Osteoblast (primary cell): Measurements from ENCODE around the gene DMWD. TPM values are rescaled to one million over a fixed set of nuclear protein-coding genes. Genes with fewer than 3 reads are reported as not detected.

Experiments used
- DNase-seq: peaks from one replicate; pipeline ENCODE4 v3.0.0; 2011; ENCODE audit warnings: low spot score, mixed read lengths; ENCODE audit not compliant: insufficient read length; ENCODE audit errors: missing footprints
- H2AFZ ChIP-seq: 2 replicates; pipeline ENCODE4 v1.6.0; 2011; ENCODE audit warnings: mild to moderate bottlenecking, low read length
- H3K27ac ChIP-seq: 2 replicates; pipeline ENCODE4 v1.5.1; 2011; ENCODE audit warnings: mild to moderate bottlenecking, low read depth, low read length, moderate library complexity
- H3K27me3 ChIP-seq: 2 replicates; pipeline ENCODE4 v1.6.0; 2012; ENCODE audit warnings: mild to moderate bottlenecking, control low read depth, inconsistent platforms, low read length, moderate library complexity; ENCODE audit not compliant: insufficient read depth
- H3K36me3 ChIP-seq: 2 replicates; pipeline ENCODE4 v1.5.1; 2011; ENCODE audit warnings: mild to moderate bottlenecking, low read length, control low read depth, moderate library complexity; ENCODE audit not compliant: insufficient read depth
- H3K4me1 ChIP-seq: 2 replicates; pipeline ENCODE4 v1.5.1; 2011; ENCODE audit warnings: mild to moderate bottlenecking, low read length, control low read depth, moderate library complexity; ENCODE audit not compliant: insufficient read depth
- H3K4me2 ChIP-seq: 2 replicates; pipeline ENCODE4 v1.6.0; 2011; ENCODE audit warnings: mild to moderate bottlenecking, low read length; ENCODE audit not compliant: insufficient read depth
- H3K4me3 ChIP-seq: fragments of 200-600 bp; sonication (generic); 3 replicates; pipeline ENCODE4 v1.5.1; 2012; ENCODE audit warnings: mild to moderate bottlenecking, low read length, inconsistent platforms; ENCODE audit not compliant: insufficient read depth
- H3K79me2 ChIP-seq: 2 replicates; pipeline ENCODE4 v1.6.0; 2012; ENCODE audit warnings: mild to moderate bottlenecking, low read length, control low read depth, inconsistent platforms; ENCODE audit not compliant: insufficient read depth
- H3K9me3 ChIP-seq: 2 replicates; pipeline ENCODE4 v1.5.1; 2011; ENCODE audit warnings: low read depth, low read length, control low read depth
- H4K20me1 ChIP-seq: 2 replicates; pipeline ENCODE4 v1.6.0; 2012; ENCODE audit warnings: mild to moderate bottlenecking, low read length, control low read depth; ENCODE audit not compliant: insufficient read depth
- total RNA-seq: library from RNA; depleted of rRNA; stranded (reverse); fragments of >200 nt; gene quantifications from 2 replicates; pipeline ENCODE4 v1.2.3, GENCODE V29; 2012
- TF ChIP-seq, protein P1 (sequence below): IDR thresholded peaks from 2 replicates; pipeline ENCODE4 v1.5.1; 2011; ENCODE audit warnings: mild to moderate bottlenecking, low read depth, low read length, moderate library complexity; ENCODE audit errors: extremely low read depth

The DMWD gene
- 48.5 and 49.2 TPM in 2 replicates for total RNA-seq

- TF ChIP-seq, protein P1, sequence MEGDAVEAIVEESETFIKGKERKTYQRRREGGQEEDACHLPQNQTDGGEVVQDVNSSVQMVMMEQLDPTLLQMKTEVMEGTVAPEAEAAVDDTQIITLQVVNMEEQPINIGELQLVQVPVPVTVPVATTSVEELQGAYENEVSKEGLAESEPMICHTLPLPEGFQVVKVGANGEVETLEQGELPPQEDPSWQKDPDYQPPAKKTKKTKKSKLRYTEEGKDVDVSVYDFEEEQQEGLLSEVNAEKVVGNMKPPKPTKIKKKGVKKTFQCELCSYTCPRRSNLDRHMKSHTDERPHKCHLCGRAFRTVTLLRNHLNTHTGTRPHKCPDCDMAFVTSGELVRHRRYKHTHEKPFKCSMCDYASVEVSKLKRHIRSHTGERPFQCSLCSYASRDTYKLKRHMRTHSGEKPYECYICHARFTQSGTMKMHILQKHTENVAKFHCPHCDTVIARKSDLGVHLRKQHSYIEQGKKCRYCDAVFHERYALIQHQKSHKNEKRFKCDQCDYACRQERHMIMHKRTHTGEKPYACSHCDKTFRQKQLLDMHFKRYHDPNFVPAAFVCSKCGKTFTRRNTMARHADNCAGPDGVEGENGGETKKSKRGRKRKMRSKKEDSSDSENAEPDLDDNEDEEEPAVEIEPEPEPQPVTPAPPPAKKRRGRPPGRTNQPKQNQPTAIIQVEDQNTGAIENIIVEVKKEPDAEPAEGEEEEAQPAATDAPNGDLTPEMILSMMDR: no peak
- H3K27ac ChIP-seq: peak within 1 kb of the TSS; percentile 61
- H2AFZ ChIP-seq: peak within 1 kb of the TSS; percentile 62
- H3K9me3 ChIP-seq: no peaks in the 10 kb centered on the region
- peaks cover 25% of the 10 kb centered on the region for H3K36me3 ChIP-seq
- no peaks in the 10 kb centered on the region for H3K27me3 ChIP-seq
- peak within 1 kb of the TSS; percentile 85 for H3K4me3 ChIP-seq
- peaks cover 14% of the 10 kb centered on the region for H3K4me1 ChIP-seq
- H3K79me2 ChIP-seq: peaks cover 38% of the 10 kb centered on the region
- peaks cover 18% of the 10 kb centered on the region for H4K20me1 ChIP-seq
- DNase-seq: peak; percentile 100
- H3K4me2 ChIP-seq: peak within 1 kb of the TSS; percentile 95
These were observed at the start of gene DMWD for GRCh38 chr19:45792470-45793177. Gene DMWD, minus strand, starts transcription at chr19:45792845. Its CDS starts 89 bp downstream, at chr19:45792756.

- Histone ChIP-seq H3K27me3 (no peaks in the 10 kb centered on the region), H3K27ac (no peak overlapping the region), H2AFZ (no peak overlapping the region), H3K4me3 (no peak overlapping the region), H3K36me3 (peaks cover 76% of the 10 kb centered on the region), H3K4me2 (no peak overlapping the region), H3K79me2 (no peaks in the 10 kb centered on the region), H4K20me1 (no peaks in the 10 kb centered on the region), H3K9me3 (no peaks in the 10 kb centered on the region), H3K4me1 (no peaks in the 10 kb centered on the region)
- TF ChIP-seq, protein P1: no peak
- DNase-seq: no peak
These were observed 49.6 kb upstream of the DMWD start for GRCh38 chr19:45842198-45842597.

DNA sequence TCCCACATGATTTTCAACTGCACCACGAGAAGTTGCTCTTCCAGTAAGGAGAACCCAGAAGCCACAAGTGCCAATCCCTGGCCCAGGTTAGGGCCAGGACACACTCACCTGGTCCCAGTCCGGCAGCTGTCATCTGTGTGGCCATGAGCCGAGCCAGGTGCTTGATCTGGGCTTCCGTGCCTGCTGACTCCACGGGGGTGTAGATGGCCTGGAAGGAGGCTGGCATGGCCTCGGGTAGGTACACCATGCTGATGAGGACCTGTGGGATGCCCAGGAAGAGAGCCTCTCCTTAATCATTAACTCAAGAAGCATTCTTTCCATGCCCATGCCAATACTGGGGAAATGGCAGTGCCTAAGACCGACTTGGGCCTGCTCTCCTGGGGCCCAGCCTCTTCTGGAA is 42.3 kb upstream of the DMWD start:
- Histone ChIP-seq H3K79me2 (no peaks in the 10 kb centered on the region), H3K27me3 (no peaks in the 10 kb centered on the region), H3K9me3 (no peaks in the 10 kb centered on the region), H4K20me1 (peaks cover 3% of the 10 kb centered on the region), H3K4me3 (no peak overlapping the region), H2AFZ (no peak overlapping the region), H3K4me1 (no peaks in the 10 kb centered on the region), H3K36me3 (peaks cover 69% of the 10 kb centered on the region), H3K27ac (no peak overlapping the region), H3K4me2 (no peak overlapping the region)
- no peak for DNase-seq
- TF ChIP-seq, protein P1: no peak

GRCh38 chr19:45828945-45829344 is 36.3 kb upstream of the DMWD start:
- Histone ChIP-seq H3K27me3 (no peaks in the 10 kb centered on the region), H3K4me1 (no peaks in the 10 kb centered on the region), H3K36me3 (peaks cover 64% of the 10 kb centered on the region)

More at GRCh38 chr19:45828945-45829344, 36.3 kb upstream of the DMWD start:
- DNase-seq: peak; percentile 44
- H4K20me1 ChIP-seq: peaks cover 3% of the 10 kb centered on the region
- H3K27ac ChIP-seq: no peak overlapping the region
- H3K79me2 ChIP-seq: no peaks in the 10 kb centered on the region
- H3K4me2 ChIP-seq: no peak overlapping the region
- TF ChIP-seq, protein P1: no peak
- no peaks in the 10 kb centered on the region for H3K9me3 ChIP-seq
- no peak overlapping the region for H2AFZ ChIP-seq
- H3K4me3 ChIP-seq: no peak overlapping the region
